ENCODE measurements around the gene WTAP.
"Not testable (repeated sequence)": the region's sequence is repeated elsewhere in the genome, so short reads cannot be mapped to it uniquely, and the experiment has no call there.

The WTAP gene

GRCh38 chr6:159686703-159687102 lies 40.6 kb upstream of the WTAP start:
- no peak overlapping the region for H3K4me3 ChIP-seq (ENCODE audit: low read length in 2 of 2)
- H3K9me3 ChIP-seq (ENCODE audit: control insufficient read depth in 2 of 2, low read length in 2 of 2): no peaks in the 10 kb centered on the region
- peaks cover 11% of the 10 kb centered on the region for H3K4me1 ChIP-seq (ENCODE audit: control insufficient read depth, insufficient read depth, low read length)
- no peak overlapping the region for H3K27ac ChIP-seq (ENCODE audit: low read length)
- no peaks in the 10 kb centered on the region for H3K27me3 ChIP-seq (ENCODE audit: control insufficient read depth in 1 of 2, insufficient read depth in 2 of 2, low read length in 2 of 2)
- no peak overlapping the region for H3K9ac ChIP-seq (ENCODE audit: low read length in 2 of 2)
- H3K36me3 ChIP-seq (ENCODE audit: control insufficient read depth in 2 of 2, insufficient read depth in 2 of 2, low read length in 2 of 2): peaks cover 23 to 24% of the 10 kb centered on the region in 2 donors

- Histone ChIP-seq H3K27ac (ENCODE audit: low read length) (no peak overlapping the region), H3K9me3 (ENCODE audit: control insufficient read depth in 2 of 2, low read length in 2 of 2) (no peaks in the 10 kb centered on the region), H3K27me3 (ENCODE audit: control insufficient read depth in 1 of 2, insufficient read depth in 2 of 2, low read length in 2 of 2) (no peaks in the 10 kb centered on the region), H3K9ac (ENCODE audit: low read length in 2 of 2) (no peak overlapping the region), H3K4me1 (ENCODE audit: control insufficient read depth, insufficient read depth, low read length) (peaks cover 18% of the 10 kb centered on the region), H3K4me3 (ENCODE audit: low read length in 2 of 2) (no peak overlapping the region), H3K36me3 (ENCODE audit: control insufficient read depth in 2 of 2, insufficient read depth in 2 of 2, low read length in 2 of 2) (peaks cover 20 to 24% of the 10 kb centered on the region in 2 donors)
Measured at GRCh38 chr6:159687341-159687740, 40.0 kb upstream of the WTAP start.

- no peak overlapping the region for H3K27ac ChIP-seq (ENCODE audit: low read length)
- peaks cover 19 to 20% of the 10 kb centered on the region in 2 donors for H3K36me3 ChIP-seq (ENCODE audit: control insufficient read depth in 2 of 2, insufficient read depth in 2 of 2, low read length in 2 of 2)
- no peak overlapping the region for H3K4me3 ChIP-seq (ENCODE audit: low read length in 2 of 2)
Measured at GRCh38 chr6:159688266-159688905, 38.9 kb upstream of the WTAP start.

GRCh38 chr6:159689001-159689400 lies 38.3 kb upstream of the WTAP start:
- Histone ChIP-seq H3K27ac (ENCODE audit: low read length) (no peak overlapping the region), H3K9ac (ENCODE audit: low read length in 2 of 2) (no peak overlapping the region), H3K27me3 (ENCODE audit: control insufficient read depth in 1 of 2, insufficient read depth in 2 of 2, low read length in 2 of 2) (no peaks in the 10 kb centered on the region), H3K9me3 (ENCODE audit: control insufficient read depth in 2 of 2, low read length in 2 of 2) (no peaks in the 10 kb centered on the region), H3K4me1 (ENCODE audit: control insufficient read depth, insufficient read depth, low read length) (peaks cover 25% of the 10 kb centered on the region), H3K4me3 (ENCODE audit: low read length in 2 of 2) (no peak overlapping the region), H3K36me3 (ENCODE audit: control insufficient read depth in 2 of 2, insufficient read depth in 2 of 2, low read length in 2 of 2) (peaks cover 13 to 20% of the 10 kb centered on the region in 2 donors)

More at GRCh38 chr6:159688266-159688905, 38.9 kb upstream of the WTAP start:
- H3K9ac ChIP-seq (ENCODE audit: low read length in 2 of 2): no peak overlapping the region
- peaks cover 19% of the 10 kb centered on the region for H3K4me1 ChIP-seq (ENCODE audit: control insufficient read depth, insufficient read depth, low read length)
- no peaks in the 10 kb centered on the region for H3K9me3 ChIP-seq (ENCODE audit: control insufficient read depth in 2 of 2, low read length in 2 of 2)
- no peaks in the 10 kb centered on the region for H3K27me3 ChIP-seq (ENCODE audit: control insufficient read depth in 1 of 2, insufficient read depth in 2 of 2, low read length in 2 of 2)

- H3K9ac ChIP-seq (ENCODE audit: low read length in 2 of 2); H3K4me3 ChIP-seq (ENCODE audit: low read length in 2 of 2); H3K27me3 ChIP-seq (ENCODE audit: control insufficient read depth in 1 of 2, insufficient read depth in 2 of 2, low read length in 2 of 2); H3K9me3 ChIP-seq (ENCODE audit: control insufficient read depth in 2 of 2, low read length in 2 of 2); H3K27ac ChIP-seq (ENCODE audit: low read length): not testable (repeated sequence)
- H3K4me1 ChIP-seq (ENCODE audit: control insufficient read depth, insufficient read depth, low read length): peaks cover 29% of the 10 kb centered on the region
- peaks cover 7 to 17% of the 10 kb centered on the region in 2 donors for H3K36me3 ChIP-seq (ENCODE audit: control insufficient read depth in 2 of 2, insufficient read depth in 2 of 2, low read length in 2 of 2)
Measured at GRCh38 chr6:159690135-159690534, 37.2 kb upstream of the WTAP start.

GRCh38 chr6:159691133-159691962 lies 36.0 kb upstream of the WTAP start:
- Histone ChIP-seq H3K9me3 (ENCODE audit: control insufficient read depth in 2 of 2, low read length in 2 of 2) (no peaks in the 10 kb centered on the region), H3K27me3 (ENCODE audit: control insufficient read depth in 1 of 2, insufficient read depth in 2 of 2, low read length in 2 of 2) (no peaks in the 10 kb centered on the region), H3K4me1 (ENCODE audit: control insufficient read depth, insufficient read depth, low read length) (peaks cover 29% of the 10 kb centered on the region), H3K9ac (ENCODE audit: low read length in 2 of 2) (peak overlapping the region; percentile 83 to 89), H3K4me3 (ENCODE audit: low read length in 2 of 2) (peak overlapping the region; percentile 92), H3K27ac (ENCODE audit: low read length) (peak overlapping the region; percentile 91), H3K36me3 (ENCODE audit: control insufficient read depth in 2 of 2, insufficient read depth in 2 of 2, low read length in 2 of 2) (peaks cover 7 to 11% of the 10 kb centered on the region in 2 donors)

- Histone ChIP-seq H3K27ac (ENCODE audit: low read length) (peak overlapping the region; percentile 91), H3K9me3 (ENCODE audit: control insufficient read depth in 2 of 2, low read length in 2 of 2) (no peaks in the 10 kb centered on the region), H3K27me3 (ENCODE audit: control insufficient read depth in 1 of 2, insufficient read depth in 2 of 2, low read length in 2 of 2) (no peaks in the 10 kb centered on the region), H3K9ac (ENCODE audit: low read length in 2 of 2) (peak overlapping the region; percentile 83 to 89), H3K36me3 (ENCODE audit: control insufficient read depth in 2 of 2, insufficient read depth in 2 of 2, low read length in 2 of 2) (peaks cover 7% of the 10 kb centered on the region in 2 donors), H3K4me1 (ENCODE audit: control insufficient read depth, insufficient read depth, low read length) (peaks cover 29% of the 10 kb centered on the region), H3K4me3 (ENCODE audit: low read length in 2 of 2) (peak overlapping the region; percentile 92)
Measured at GRCh38 chr6:159691963-159692287, 35.4 kb upstream of the WTAP start.

- H3K4me1 ChIP-seq (ENCODE audit: control insufficient read depth, insufficient read depth, low read length): peaks cover 29% of the 10 kb centered on the region
- peak overlapping the region; percentile 83 to 89 for H3K9ac ChIP-seq (ENCODE audit: low read length in 2 of 2)
- H3K4me3 ChIP-seq (ENCODE audit: low read length in 2 of 2): peak overlapping the region; percentile 92
- H3K27me3 ChIP-seq (ENCODE audit: control insufficient read depth in 1 of 2, insufficient read depth in 2 of 2, low read length in 2 of 2): no peaks in the 10 kb centered on the region
- no peaks in the 10 kb centered on the region for H3K9me3 ChIP-seq (ENCODE audit: control insufficient read depth in 2 of 2, low read length in 2 of 2)
- peak overlapping the region; percentile 91 for H3K27ac ChIP-seq (ENCODE audit: low read length)
- peaks cover 2 to 7% of the 10 kb centered on the region in 2 donors for H3K36me3 ChIP-seq (ENCODE audit: control insufficient read depth in 2 of 2, insufficient read depth in 2 of 2, low read length in 2 of 2)
Measured at GRCh38 chr6:159692303-159693127, 34.8 kb upstream of the WTAP start.

- peaks cover 29% of the 10 kb centered on the region for H3K4me1 ChIP-seq (ENCODE audit: control insufficient read depth, insufficient read depth, low read length)
- H3K36me3 ChIP-seq (ENCODE audit: control insufficient read depth in 2 of 2, insufficient read depth in 2 of 2, low read length in 2 of 2): peaks cover 0 to 5% of the 10 kb centered on the region in 2 donors
- peak within 1 kb of the TSS; percentile 92 for H3K4me3 ChIP-seq (ENCODE audit: low read length in 2 of 2)
- H3K27ac ChIP-seq (ENCODE audit: low read length): peak within 1 kb of the TSS; percentile 91
- peak within 1 kb of the TSS; percentile 83 to 89 for H3K9ac ChIP-seq (ENCODE audit: low read length in 2 of 2)
- H3K27me3 ChIP-seq (ENCODE audit: control insufficient read depth in 1 of 2, insufficient read depth in 2 of 2, low read length in 2 of 2): no peaks in the 10 kb centered on the region
- H3K9me3 ChIP-seq (ENCODE audit: control insufficient read depth in 2 of 2, low read length in 2 of 2): no peaks in the 10 kb centered on the region
Measured at GRCh38 chr6:159693128-159693893, 34.0 kb upstream of the WTAP start, which contains the start of gene SOD2. Gene SOD2, minus strand, starts transcription at chr6:159693241. Its CDS starts 74 bp downstream, at chr6:159693167.

Data from stomach smooth muscle (tissue), 2 donors.